ENCODE data around the gene CEP55. TPM values are rescaled to one million over a fixed set of nuclear protein-coding genes. Genes with fewer than 3 reads are reported as not detected.

The CEP55 gene
- total RNA-seq, 1 experiment from 2014 or later, result 17.3 TPM

DNA sequence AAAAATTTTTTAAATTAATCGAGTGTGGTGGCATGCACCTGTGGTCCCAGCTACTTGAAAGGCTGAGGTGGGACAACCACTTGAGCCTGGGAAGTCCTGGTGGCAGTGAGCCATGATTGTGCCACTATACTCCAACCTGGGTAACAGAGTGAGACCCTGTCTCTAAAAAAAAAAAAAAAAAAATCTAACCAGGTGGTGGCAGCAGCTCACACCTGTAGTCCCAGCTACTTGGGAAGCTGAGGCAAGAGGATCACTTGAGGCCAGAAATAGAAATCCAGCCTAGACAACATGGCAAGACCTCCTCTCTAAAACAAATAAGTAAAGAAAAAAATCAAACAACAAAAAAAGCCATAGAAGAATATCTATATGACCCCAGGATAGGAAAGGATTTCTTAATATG is 10.7 kb upstream of the CEP55 start (continued):
- TF ChIP-seq, protein P1, sequence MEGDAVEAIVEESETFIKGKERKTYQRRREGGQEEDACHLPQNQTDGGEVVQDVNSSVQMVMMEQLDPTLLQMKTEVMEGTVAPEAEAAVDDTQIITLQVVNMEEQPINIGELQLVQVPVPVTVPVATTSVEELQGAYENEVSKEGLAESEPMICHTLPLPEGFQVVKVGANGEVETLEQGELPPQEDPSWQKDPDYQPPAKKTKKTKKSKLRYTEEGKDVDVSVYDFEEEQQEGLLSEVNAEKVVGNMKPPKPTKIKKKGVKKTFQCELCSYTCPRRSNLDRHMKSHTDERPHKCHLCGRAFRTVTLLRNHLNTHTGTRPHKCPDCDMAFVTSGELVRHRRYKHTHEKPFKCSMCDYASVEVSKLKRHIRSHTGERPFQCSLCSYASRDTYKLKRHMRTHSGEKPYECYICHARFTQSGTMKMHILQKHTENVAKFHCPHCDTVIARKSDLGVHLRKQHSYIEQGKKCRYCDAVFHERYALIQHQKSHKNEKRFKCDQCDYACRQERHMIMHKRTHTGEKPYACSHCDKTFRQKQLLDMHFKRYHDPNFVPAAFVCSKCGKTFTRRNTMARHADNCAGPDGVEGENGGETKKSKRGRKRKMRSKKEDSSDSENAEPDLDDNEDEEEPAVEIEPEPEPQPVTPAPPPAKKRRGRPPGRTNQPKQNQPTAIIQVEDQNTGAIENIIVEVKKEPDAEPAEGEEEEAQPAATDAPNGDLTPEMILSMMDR (IDR thresholded peaks at IDR 0.05), result no peak
- no peak for TF ChIP-seq OVOL2 (CRISPR knock-in tag; IDR thresholded peaks at IDR 0.05; ENCODE audit: borderline replicate concordance)
- TF ChIP-seq, protein P2, sequence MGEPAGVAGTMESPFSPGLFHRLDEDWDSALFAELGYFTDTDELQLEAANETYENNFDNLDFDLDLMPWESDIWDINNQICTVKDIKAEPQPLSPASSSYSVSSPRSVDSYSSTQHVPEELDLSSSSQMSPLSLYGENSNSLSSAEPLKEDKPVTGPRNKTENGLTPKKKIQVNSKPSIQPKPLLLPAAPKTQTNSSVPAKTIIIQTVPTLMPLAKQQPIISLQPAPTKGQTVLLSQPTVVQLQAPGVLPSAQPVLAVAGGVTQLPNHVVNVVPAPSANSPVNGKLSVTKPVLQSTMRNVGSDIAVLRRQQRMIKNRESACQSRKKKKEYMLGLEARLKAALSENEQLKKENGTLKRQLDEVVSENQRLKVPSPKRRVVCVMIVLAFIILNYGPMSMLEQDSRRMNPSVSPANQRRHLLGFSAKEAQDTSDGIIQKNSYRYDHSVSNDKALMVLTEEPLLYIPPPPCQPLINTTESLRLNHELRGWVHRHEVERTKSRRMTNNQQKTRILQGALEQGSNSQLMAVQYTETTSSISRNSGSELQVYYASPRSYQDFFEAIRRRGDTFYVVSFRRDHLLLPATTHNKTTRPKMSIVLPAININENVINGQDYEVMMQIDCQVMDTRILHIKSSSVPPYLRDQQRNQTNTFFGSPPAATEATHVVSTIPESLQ (CRISPR knock-in tag; IDR thresholded peaks at IDR 0.05), result no peak
- TF ChIP-seq, protein P3, sequence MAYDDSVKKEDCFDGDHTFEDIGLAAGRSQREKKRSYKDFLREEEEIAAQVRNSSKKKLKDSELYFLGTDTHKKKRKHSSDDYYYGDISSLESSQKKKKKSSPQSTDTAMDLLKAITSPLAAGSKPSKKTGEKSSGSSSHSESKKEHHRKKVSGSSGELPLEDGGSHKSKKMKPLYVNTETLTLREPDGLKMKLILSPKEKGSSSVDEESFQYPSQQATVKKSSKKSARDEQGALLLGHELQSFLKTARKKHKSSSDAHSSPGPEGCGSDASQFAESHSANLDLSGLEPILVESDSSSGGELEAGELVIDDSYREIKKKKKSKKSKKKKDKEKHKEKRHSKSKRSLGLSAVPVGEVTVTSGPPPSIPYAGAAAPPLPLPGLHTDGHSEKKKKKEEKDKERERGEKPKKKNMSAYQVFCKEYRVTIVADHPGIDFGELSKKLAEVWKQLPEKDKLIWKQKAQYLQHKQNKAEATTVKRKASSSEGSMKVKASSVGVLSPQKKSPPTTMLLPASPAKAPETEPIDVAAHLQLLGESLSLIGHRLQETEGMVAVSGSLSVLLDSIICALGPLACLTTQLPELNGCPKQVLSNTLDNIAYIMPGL (CRISPR knock-in tag; IDR thresholded peaks at IDR 0.05), result no peak
- TF ChIP-seq, protein P4, sequence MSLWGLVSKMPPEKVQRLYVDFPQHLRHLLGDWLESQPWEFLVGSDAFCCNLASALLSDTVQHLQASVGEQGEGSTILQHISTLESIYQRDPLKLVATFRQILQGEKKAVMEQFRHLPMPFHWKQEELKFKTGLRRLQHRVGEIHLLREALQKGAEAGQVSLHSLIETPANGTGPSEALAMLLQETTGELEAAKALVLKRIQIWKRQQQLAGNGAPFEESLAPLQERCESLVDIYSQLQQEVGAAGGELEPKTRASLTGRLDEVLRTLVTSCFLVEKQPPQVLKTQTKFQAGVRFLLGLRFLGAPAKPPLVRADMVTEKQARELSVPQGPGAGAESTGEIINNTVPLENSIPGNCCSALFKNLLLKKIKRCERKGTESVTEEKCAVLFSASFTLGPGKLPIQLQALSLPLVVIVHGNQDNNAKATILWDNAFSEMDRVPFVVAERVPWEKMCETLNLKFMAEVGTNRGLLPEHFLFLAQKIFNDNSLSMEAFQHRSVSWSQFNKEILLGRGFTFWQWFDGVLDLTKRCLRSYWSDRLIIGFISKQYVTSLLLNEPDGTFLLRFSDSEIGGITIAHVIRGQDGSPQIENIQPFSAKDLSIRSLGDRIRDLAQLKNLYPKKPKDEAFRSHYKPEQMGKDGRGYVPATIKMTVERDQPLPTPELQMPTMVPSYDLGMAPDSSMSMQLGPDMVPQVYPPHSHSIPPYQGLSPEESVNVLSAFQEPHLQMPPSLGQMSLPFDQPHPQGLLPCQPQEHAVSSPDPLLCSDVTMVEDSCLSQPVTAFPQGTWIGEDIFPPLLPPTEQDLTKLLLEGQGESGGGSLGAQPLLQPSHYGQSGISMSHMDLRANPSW (CRISPR knock-in tag; conservative IDR thresholded peaks at IDR 0.05; ENCODE audit: low read depth), result no peak

DNA sequence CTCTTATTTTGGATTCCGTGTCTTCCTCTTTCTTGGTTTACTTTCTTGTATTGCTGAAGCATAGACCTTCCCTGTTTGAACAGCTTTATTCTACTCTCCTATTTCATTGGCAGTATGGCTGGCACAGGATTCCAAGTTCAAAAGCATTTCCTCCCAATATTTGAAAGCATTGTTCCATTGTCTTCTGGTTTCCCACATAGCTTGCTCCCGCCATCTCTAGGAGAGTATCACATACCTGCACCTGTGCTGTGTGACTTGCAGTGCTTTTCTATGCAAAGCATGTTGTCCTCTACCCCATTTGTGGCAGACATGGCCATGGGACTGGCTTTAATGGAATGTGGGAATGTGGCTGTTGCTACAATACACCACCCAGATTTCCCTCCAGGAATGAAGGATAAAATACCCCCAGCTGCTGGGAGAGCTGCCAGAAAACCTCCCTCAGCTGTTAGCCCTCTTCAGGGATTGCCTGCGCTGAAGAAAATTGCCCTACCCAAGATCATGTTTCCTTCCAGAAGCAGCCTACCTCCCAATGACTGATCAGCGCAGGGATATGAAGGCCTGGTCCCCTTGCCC is 7.4 kb upstream of the CEP55 start:
- no peak; the same call in 1 of the 2 replicates for ATAC-seq
- no peaks in the 10 kb centered on the region for H3K36me3 Mint-ChIP-seq
- DNase-seq (ENCODE audit: low spot score), result no peak
- TF ChIP-seq NFE2L1 (CRISPR knock-in tag; IDR thresholded peaks at IDR 0.05) (no peak), ATF1 (CRISPR knock-in tag; IDR thresholded peaks at IDR 0.05) (no peak), ZNF219 (CRISPR knock-in tag; IDR thresholded peaks at IDR 0.05; ENCODE audit: borderline replicate concordance) (no peak), RELA (CRISPR knock-in tag; IDR thresholded peaks at IDR 0.05; ENCODE audit: borderline replicate concordance) (no peak), TEAD4 (CRISPR knock-in tag; IDR thresholded peaks at IDR 0.05) (no peak)
- TF ChIP-seq, protein P5, sequence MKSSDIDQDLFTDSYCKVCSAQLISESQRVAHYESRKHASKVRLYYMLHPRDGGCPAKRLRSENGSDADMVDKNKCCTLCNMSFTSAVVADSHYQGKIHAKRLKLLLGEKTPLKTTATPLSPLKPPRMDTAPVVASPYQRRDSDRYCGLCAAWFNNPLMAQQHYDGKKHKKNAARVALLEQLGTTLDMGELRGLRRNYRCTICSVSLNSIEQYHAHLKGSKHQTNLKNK (CRISPR knock-in tag; IDR thresholded peaks at IDR 0.05), result no peak
- TF ChIP-seq, protein P6, sequence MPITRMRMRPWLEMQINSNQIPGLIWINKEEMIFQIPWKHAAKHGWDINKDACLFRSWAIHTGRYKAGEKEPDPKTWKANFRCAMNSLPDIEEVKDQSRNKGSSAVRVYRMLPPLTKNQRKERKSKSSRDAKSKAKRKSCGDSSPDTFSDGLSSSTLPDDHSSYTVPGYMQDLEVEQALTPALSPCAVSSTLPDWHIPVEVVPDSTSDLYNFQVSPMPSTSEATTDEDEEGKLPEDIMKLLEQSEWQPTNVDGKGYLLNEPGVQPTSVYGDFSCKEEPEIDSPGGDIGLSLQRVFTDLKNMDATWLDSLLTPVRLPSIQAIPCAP (CRISPR knock-in tag; IDR thresholded peaks at IDR 0.05), result no peak
- CTCF ChIA-PET, result interaction anchor here (2.2 to 4.6 kb wide), 3 partner anchors 23 to 112 kb away, joined by 7 to 21 read pairs (median 12); no protein-coding TSS in a partner anchor
- H3K4me1 Mint-ChIP-seq, result no peaks in the 10 kb centered on the region; the same call in 1 of the 2 replicates
- no peaks in the 10 kb centered on the region for H3K9me3 Mint-ChIP-seq
- H3K4me3 Mint-ChIP-seq, result no peak overlapping the region
- peaks cover 4% of the 10 kb centered on the region; the same call in 1 of the 2 replicates for H3K27me3 Mint-ChIP-seq (ENCODE audit: low read depth)
- no peak overlapping the region for H3K27ac Mint-ChIP-seq
- POLR2A ChIA-PET, result no interaction called here

DNA sequence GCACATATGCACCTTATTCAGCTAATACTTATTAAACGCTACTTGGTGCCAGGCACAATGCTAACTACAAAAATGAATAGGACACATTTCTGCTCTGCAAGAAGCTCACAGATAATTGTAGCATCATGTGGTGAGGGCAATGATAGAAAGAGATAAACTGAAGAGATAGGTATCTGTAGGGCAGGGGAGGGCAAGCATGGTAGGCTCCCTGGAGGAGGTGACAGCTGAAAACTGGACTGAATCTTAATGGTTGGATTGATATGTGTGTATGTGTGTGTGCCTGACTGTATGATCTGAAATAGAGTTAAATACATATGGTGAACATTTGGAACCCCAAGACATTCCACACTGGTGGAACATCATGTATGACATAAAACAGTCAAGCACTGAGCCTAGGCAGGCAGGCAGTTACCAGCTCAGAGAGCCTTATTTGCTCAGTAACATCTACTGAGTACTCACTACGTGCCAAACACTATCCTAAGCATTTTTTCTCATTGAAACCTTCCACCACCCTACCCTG is 4.8 kb upstream of the CEP55 start:
- no peak overlapping the region for H3K4me3 Mint-ChIP-seq
- H3K36me3 Mint-ChIP-seq, result no peaks in the 10 kb centered on the region
- DNase-seq (ENCODE audit: low spot score) (no peak), ATAC-seq (no peak)
- peaks cover 21% of the 10 kb centered on the region for H3K27me3 Mint-ChIP-seq (ENCODE audit: low read depth)
- ChIA-PET CTCF (interaction anchor here (1.0 to 4.6 kb wide), 4 partner anchors 9 to 115 kb away, joined by 6 to 21 read pairs (median 8); partner anchors contain the start of gene MYOF), POLR2A (interaction anchor here (0.6 kb wide), 1 partner anchor 15 kb away, joined by 3 read pairs; no protein-coding TSS in a partner anchor)
- H3K9me3 Mint-ChIP-seq, result no peaks in the 10 kb centered on the region
- no peak overlapping the region for H3K27ac Mint-ChIP-seq
- H3K4me1 Mint-ChIP-seq, result peaks cover 6% of the 10 kb centered on the region
- no peak for TF ChIP-seq ZNF138 (CRISPR knock-in tag; conservative IDR thresholded peaks at IDR 0.05)
- no peak for TF ChIP-seq GRHL2 (CRISPR knock-in tag; IDR thresholded peaks at IDR 0.05; ENCODE audit: insufficient replicate concordance, severe bottlenecking)
